OCI-LY1 (cell line): ENCODE measurements around the gene RSAD1.

Experiments
- H2AFZ ChIP-seq: fragments of 200-600 bp; sonication (generic), shearing (Covaris generic); 2 replicates; pipeline ENCODE4 v1.6.0; 2014; ENCODE audit warnings: antibody characterized with exemption, mild to moderate bottlenecking, low read length
- H3F3A ChIP-seq: fragments of 200-600 bp; sonication (generic), shearing (Covaris generic); 2 replicates; pipeline ENCODE4 v1.6.0; 2014; ENCODE audit warnings: mild to moderate bottlenecking, antibody characterized with exemption, low read length, moderate library complexity; ENCODE audit not compliant: insufficient read depth
- H3K27ac ChIP-seq: fragments of 200-600 bp; sonication (generic); 2 replicates; pipeline ENCODE4 v1.5.1; 2014; ENCODE audit warnings: low read length, mixed run types, mild to moderate bottlenecking, low read depth; ENCODE audit not compliant: poor library complexity, severe bottlenecking
- H3K27me3 ChIP-seq: fragments of 200-600 bp; sonication (generic); 2 replicates; pipeline ENCODE4 v1.6.0; 2014; ENCODE audit warnings: antibody characterized with exemption, mild to moderate bottlenecking, low read length, moderate library complexity; ENCODE audit not compliant: insufficient read depth
- H3K36me3 ChIP-seq: fragments of 200-600 bp; sonication (generic); 2 replicates; pipeline ENCODE4 v1.6.1; 2014; ENCODE audit warnings: mild to moderate bottlenecking, antibody characterized with exemption, low read length, moderate library complexity, mixed read lengths; ENCODE audit not compliant: insufficient read depth
- H3K4me1 ChIP-seq: fragments of 200-600 bp; sonication (generic); 2 replicates; pipeline ENCODE4 v1.5.1; 2014; ENCODE audit warnings: mild to moderate bottlenecking, low read length, moderate library complexity; ENCODE audit not compliant: insufficient read depth, severe bottlenecking
- H3K4me2 ChIP-seq: fragments of 200-600 bp; sonication (generic), shearing (Covaris generic); 2 replicates; pipeline ENCODE4 v1.6.1; 2014; ENCODE audit warnings: low read length
- H3K4me3 ChIP-seq: fragments of 200-600 bp; sonication (generic); 2 replicates; pipeline ENCODE4 v1.5.1; 2014; ENCODE audit warnings: low read length, low read depth, mild to moderate bottlenecking, mixed read lengths; ENCODE audit not compliant: poor library complexity, severe bottlenecking
- H3K79me2 ChIP-seq: fragments of 200-600 bp; shearing (Covaris generic); 2 replicates; pipeline ENCODE4 v1.6.1; 2016; ENCODE audit warnings: mixed run types, low read length, mixed read lengths; ENCODE audit not compliant: insufficient read depth
- H3K9ac ChIP-seq: fragments of 200-600 bp; sonication (generic), shearing (Covaris generic); 2 replicates; pipeline ENCODE4 v1.6.1; 2014; ENCODE audit warnings: mild to moderate bottlenecking, low read length, mixed read lengths
- H3K9me2 ChIP-seq: fragments of 200-600 bp; sonication (generic), shearing (Covaris generic); 2 replicates; pipeline ENCODE4 v1.6.1; 2014; ENCODE audit warnings: low read depth, mild to moderate bottlenecking, low read length, mixed read lengths
- H3K9me3 ChIP-seq: fragments of 200-600 bp; shearing (Covaris generic); 2 replicates; pipeline ENCODE4 v1.6.1; 2014; ENCODE audit warnings: low read length, mixed read lengths
- H4K20me1 ChIP-seq: fragments of 200-600 bp; sonication (generic), shearing (Covaris generic); 2 replicates; pipeline ENCODE4 v1.6.0; 2016; ENCODE audit warnings: mild to moderate bottlenecking, low read length; ENCODE audit not compliant: insufficient read depth
- EZH2 ChIP-seq: fragments of 200-600 bp; sonication (generic), shearing (Covaris generic); IDR thresholded peaks from 2 replicates; pipeline ENCODE4 v1.8.0; 2017; ENCODE audit warnings: borderline replicate concordance, mixed run types, mild to moderate bottlenecking, antibody characterized with exemption, low read length, moderate library complexity, mixed read lengths
- TF ChIP-seq, protein P1 (sequence below): fragments of 200-600 bp; sonication (generic), shearing (Covaris generic); IDR thresholded peaks from 2 replicates; pipeline ENCODE4 v1.5.1; 2017; ENCODE audit warnings: mild to moderate bottlenecking, antibody characterized with exemption, low read length, moderate library complexity, mixed read lengths

Gene RSAD1

DNA sequence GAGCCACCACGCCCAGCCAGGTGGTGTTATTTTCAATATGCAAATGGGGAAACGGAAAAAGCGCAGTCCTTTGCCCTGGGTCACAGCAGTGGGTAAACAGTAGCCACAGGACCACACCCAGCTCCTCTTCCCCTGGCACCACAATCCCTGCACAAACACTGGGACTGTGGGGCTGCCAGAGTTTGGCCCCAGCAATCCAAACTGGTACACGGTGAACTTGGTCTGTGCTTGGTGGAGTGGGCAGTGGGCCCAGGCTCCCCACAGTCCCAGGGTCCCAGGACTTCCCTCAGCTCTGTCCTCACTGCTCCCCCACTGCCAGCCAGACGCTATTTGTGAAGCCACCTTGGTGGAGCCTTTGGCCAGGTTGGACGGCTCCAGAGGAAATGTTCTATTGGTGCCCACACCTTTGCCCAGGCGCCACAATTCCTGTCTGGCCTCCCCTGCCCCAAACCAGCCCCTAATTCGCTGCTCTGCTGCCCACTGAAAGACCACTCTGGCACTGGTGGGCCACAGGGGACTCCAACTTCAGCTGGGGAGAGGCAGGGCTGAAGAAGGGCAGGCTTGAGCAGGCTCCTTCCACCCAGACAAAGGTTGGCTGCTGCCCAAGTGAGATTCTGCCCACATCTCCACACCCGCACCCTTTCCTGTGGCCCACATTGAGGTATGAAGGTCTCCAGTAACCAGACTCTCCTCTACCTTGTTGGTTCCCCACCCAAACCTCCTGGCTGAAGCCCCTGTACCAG is 12.1 kb upstream of the RSAD1 start:
- no peak for TF ChIP-seq EZH2
- TF ChIP-seq, protein P1, sequence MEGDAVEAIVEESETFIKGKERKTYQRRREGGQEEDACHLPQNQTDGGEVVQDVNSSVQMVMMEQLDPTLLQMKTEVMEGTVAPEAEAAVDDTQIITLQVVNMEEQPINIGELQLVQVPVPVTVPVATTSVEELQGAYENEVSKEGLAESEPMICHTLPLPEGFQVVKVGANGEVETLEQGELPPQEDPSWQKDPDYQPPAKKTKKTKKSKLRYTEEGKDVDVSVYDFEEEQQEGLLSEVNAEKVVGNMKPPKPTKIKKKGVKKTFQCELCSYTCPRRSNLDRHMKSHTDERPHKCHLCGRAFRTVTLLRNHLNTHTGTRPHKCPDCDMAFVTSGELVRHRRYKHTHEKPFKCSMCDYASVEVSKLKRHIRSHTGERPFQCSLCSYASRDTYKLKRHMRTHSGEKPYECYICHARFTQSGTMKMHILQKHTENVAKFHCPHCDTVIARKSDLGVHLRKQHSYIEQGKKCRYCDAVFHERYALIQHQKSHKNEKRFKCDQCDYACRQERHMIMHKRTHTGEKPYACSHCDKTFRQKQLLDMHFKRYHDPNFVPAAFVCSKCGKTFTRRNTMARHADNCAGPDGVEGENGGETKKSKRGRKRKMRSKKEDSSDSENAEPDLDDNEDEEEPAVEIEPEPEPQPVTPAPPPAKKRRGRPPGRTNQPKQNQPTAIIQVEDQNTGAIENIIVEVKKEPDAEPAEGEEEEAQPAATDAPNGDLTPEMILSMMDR, result no peak
- no peak overlapping the region for H3K27ac ChIP-seq
- no peaks in the 10 kb centered on the region for H3K27me3 ChIP-seq

DNA sequence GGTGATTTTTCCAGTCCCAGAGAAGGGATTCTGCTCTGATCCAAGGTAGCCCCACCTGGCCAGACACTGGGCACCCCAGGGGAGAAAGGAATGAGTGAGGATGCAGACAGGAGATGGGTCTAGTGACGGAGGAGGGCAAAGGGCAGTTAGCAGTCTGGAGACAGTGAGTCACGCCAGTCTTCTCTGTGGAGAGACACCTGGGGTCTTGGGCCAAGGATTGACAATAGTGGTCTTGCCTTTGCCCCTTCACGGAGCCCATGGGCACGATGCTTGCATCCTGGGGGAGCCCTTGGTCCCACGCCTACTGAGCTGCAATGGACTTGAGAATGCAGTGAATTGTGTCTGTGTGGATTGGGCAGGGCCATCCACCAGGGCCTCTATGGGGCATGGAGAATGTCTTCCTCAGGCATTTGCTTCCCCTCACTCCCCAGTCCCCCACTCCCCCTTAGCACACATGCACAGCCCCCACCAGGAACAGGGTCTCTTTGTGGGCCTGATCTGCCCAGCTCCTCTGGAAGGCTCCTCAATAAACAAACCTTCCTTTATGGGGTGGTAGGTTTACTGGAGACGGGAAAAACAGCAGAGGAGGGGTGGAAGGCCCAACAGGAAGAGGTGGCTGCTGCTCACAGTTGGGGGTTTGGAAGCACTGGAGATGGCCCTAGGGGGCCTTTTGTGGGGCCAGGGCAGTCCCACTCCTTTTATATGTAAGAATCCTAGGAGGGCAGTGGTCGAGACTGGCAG is 11.4 kb upstream of the RSAD1 start:
- Histone ChIP-seq H3K27ac (no peak overlapping the region), H3K79me2 (no peaks in the 10 kb centered on the region), H3K27me3 (no peaks in the 10 kb centered on the region), H4K20me1 (no peaks in the 10 kb centered on the region), H3K4me1 (no peaks in the 10 kb centered on the region), H3K9me3 (no peaks in the 10 kb centered on the region), H3K36me3 (no peaks in the 10 kb centered on the region), H3F3A (no peaks in the 10 kb centered on the region), H3K9ac (no peak overlapping the region), H3K9me2 (no peaks in the 10 kb centered on the region), H2AFZ (no peak overlapping the region), H3K4me3 (no peak overlapping the region), H3K4me2 (no peak overlapping the region)
- TF ChIP-seq, protein P1, result no peak
- no peak for TF ChIP-seq EZH2

More for the DNA sequence above, 12.1 kb upstream of the RSAD1 start:
- H3F3A ChIP-seq, result no peaks in the 10 kb centered on the region
- no peaks in the 10 kb centered on the region for H3K9me3 ChIP-seq
- H3K79me2 ChIP-seq, result no peaks in the 10 kb centered on the region
- H3K4me2 ChIP-seq, result no peak overlapping the region
- no peaks in the 10 kb centered on the region for H3K36me3 ChIP-seq
- H3K9ac ChIP-seq, result no peak overlapping the region
- no peaks in the 10 kb centered on the region for H3K4me1 ChIP-seq
- H4K20me1 ChIP-seq, result no peaks in the 10 kb centered on the region
- no peaks in the 10 kb centered on the region for H3K9me2 ChIP-seq
- no peak overlapping the region for H2AFZ ChIP-seq
- H3K4me3 ChIP-seq, result no peak overlapping the region

DNA sequence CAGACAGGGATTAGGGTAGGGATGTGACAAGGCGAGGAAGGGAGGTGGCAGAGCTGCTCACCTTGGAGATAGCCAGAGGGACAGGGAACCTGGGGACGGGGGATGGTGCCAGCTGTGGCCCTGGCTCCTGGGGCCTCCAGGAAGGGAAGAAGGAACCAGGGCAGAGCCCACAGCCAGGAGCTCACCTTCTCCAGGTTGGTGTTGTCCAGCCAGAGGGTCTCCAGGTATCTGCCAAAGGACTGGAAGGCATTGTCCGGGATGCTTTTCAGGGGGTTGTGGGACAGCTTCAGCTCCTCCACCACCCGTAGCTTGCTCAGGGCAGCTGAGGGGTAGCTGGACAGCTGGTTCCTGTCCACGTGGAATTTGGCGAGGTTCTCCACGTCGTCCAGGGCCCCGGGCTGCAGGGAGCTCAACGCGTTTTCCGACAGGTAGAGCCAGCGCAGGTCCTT is 10.8 kb upstream of the RSAD1 start:
- Histone ChIP-seq H3K4me1 (no peaks in the 10 kb centered on the region), H3F3A (no peaks in the 10 kb centered on the region), H3K9me3 (no peaks in the 10 kb centered on the region), H3K4me2 (no peak overlapping the region), H4K20me1 (no peaks in the 10 kb centered on the region), H2AFZ (no peak overlapping the region), H3K9me2 (no peaks in the 10 kb centered on the region), H3K4me3 (no peak overlapping the region), H3K79me2 (no peaks in the 10 kb centered on the region), H3K36me3 (no peaks in the 10 kb centered on the region), H3K9ac (no peak overlapping the region), H3K27me3 (no peaks in the 10 kb centered on the region), H3K27ac (no peak overlapping the region)
- TF ChIP-seq, protein P1, result no peak
- no peak for TF ChIP-seq EZH2
